Measurements from ENCODE around the gene FHOD3.
"Not testable (repeated sequence)": the region's sequence is repeated elsewhere in the genome, so short reads cannot be mapped to it uniquely, and the experiment has no call there.

FHOD3 gene

GRCh38 chr18:36348971-36349417 is 51.5 kb downstream of the FHOD3 start:
- Mint-ChIP-seq H3K27ac (no peak overlapping the region), H3K4me3 (no peak overlapping the region), H3K27me3 (peaks cover 51% of the 10 kb centered on the region), H3K9me3 (no peaks in the 10 kb centered on the region), H3K4me1 (no peaks in the 10 kb centered on the region)
- no peak for DNase-seq
- no peak for ATAC-seq

DNA sequence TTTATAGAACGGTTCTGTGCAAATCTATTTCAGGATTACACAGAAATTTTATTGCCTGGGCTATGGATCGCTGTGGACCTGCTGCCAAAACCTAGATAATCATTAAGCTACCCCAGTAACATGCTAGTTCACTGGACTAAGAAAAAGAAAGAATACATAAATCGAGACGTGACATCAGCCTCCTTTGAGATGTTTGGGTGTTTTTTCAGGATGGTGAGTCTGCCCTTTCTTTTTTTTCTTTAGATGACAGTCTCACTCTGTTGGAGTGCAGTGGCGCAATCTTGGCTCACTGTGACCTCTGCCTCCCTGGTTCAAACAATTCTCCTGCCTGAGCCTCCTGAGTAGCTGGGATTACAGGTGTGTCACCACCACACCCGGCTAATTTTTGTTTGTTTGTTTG is 52.0 kb downstream of the FHOD3 start:
- no peak for ATAC-seq
- H3K27me3 Mint-ChIP-seq, result peaks cover 51% of the 10 kb centered on the region
- H3K4me1 Mint-ChIP-seq, result no peaks in the 10 kb centered on the region
- no peak for DNase-seq
- H3K27ac Mint-ChIP-seq, result no peak overlapping the region
- no peak overlapping the region for H3K4me3 Mint-ChIP-seq
- no peaks in the 10 kb centered on the region for H3K9me3 Mint-ChIP-seq

DNA sequence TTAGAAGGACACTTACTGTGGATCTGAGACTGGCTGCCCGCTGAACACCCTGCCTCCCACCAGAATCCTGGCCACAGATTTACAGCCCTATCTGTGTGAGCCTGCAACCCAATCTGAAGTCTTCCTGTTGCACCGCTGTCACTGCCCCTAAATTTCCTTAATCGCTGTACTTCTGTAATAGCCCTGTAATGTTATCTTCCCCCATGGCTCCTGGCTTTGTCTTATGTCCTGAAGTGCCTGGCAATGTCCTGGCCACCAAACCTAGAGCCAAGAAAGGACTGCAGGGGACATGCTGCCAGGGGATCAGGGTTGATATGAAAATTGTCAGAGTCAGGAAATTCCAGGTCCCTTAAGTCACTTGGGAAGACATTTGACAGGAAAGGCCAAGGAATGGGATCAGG is 52.7 kb downstream of the FHOD3 start:
- H3K27ac Mint-ChIP-seq, result no peak overlapping the region
- no peaks in the 10 kb centered on the region for H3K9me3 Mint-ChIP-seq

DNA sequence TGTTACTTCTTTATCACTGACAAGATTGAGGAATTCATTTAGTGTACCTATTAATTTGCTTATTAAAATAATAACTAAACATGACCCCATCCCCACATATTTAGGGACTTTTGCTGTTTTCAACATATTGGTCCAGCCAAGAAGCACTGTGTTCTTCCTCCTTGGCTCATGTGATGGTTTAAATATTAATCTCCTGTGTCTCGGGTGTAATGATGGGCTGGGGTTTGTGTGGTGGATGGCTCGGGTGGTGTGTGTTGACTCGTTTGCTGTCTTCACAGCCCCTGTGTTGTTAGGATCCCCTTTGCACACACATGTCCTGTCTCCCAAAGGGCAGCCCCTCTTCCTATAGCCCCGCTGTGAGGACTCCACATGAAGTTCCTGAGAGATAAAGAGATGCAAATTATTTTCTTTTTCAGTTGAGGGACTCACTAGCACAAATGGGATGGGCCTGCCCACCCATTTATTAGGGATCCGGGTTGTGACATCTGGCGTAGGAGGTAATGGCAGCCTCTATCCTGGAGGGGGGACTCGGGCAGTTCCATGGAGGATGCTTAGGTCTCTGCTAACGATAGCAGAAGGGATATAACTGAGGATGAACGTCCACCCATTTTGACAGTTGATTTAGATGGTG is 53.4 kb downstream of the FHOD3 start:
- DNase-seq (no peak), ATAC-seq (no peak)
- Mint-ChIP-seq H3K27ac (no peak overlapping the region), H3K27me3 (peaks cover 51% of the 10 kb centered on the region), H3K4me1 (no peaks in the 10 kb centered on the region), H3K9me3 (no peaks in the 10 kb centered on the region), H3K4me3 (no peak overlapping the region)

More for the DNA sequence above, 52.7 kb downstream of the FHOD3 start:
- Mint-ChIP-seq H3K27me3 (peaks cover 51% of the 10 kb centered on the region), H3K4me1 (no peaks in the 10 kb centered on the region), H3K4me3 (no peak overlapping the region)
- DNase-seq (no peak), ATAC-seq (no peak)

- DNase-seq (no peak), ATAC-seq (no peak)
- Mint-ChIP-seq H3K27ac (no peak overlapping the region), H3K4me3 (no peak overlapping the region), H3K4me1 (no peaks in the 10 kb centered on the region), H3K9me3 (no peaks in the 10 kb centered on the region), H3K27me3 (peaks cover 48% of the 10 kb centered on the region)
These were observed 54.9 kb downstream of the FHOD3 start for GRCh38 chr18:36352384-36352783.

DNA sequence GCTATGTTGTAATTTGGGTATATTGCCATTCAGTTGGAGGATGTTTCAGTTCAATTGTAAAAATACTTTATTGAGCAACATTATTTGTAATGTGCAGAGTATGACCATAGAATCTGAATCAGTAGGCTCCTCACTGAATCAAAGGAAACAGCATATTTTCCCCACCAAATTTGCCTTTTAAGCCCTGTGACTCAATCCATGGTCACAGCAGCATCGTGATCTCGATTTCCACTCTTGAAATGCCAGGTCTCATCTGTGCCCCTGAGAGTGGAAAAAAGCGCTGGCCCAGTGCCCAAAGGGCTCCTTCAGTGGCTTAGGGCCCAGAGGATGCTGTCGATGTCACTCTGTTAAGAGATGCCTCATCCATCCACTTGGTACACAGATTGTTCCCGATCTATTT is 57.5 kb downstream of the FHOD3 start:
- H3K4me3 Mint-ChIP-seq, result no peak overlapping the region
- H3K9me3 Mint-ChIP-seq, result no peaks in the 10 kb centered on the region
- ATAC-seq, result no peak
- H3K27ac Mint-ChIP-seq, result no peak overlapping the region
- no peaks in the 10 kb centered on the region for H3K4me1 Mint-ChIP-seq
- DNase-seq, result no peak
- H3K27me3 Mint-ChIP-seq, result peaks cover 40% of the 10 kb centered on the region

GRCh38 chr18:36355511-36355910 is 58.0 kb downstream of the FHOD3 start:
- H3K27ac Mint-ChIP-seq, result no peak overlapping the region
- H3K9me3 Mint-ChIP-seq, result no peaks in the 10 kb centered on the region
- peaks cover 40% of the 10 kb centered on the region for H3K27me3 Mint-ChIP-seq
- DNase-seq (no peak), ATAC-seq (no peak)
- no peak overlapping the region for H3K4me3 Mint-ChIP-seq
- H3K4me1 Mint-ChIP-seq, result no peaks in the 10 kb centered on the region

GRCh38 chr18:36356741-36357140 is 59.2 kb downstream of the FHOD3 start:
- H3K27ac Mint-ChIP-seq, H3K4me1 Mint-ChIP-seq, H3K9me3 Mint-ChIP-seq, ATAC-seq, DNase-seq, H3K4me3 Mint-ChIP-seq: not testable (repeated sequence)
- H3K27me3 Mint-ChIP-seq, result peaks cover 34% of the 10 kb centered on the region

- ATAC-seq (no peak), DNase-seq (no peak)
- no peak overlapping the region for H3K4me3 Mint-ChIP-seq
- no peaks in the 10 kb centered on the region for H3K9me3 Mint-ChIP-seq
- peaks cover 25% of the 10 kb centered on the region for H3K27me3 Mint-ChIP-seq
- no peak overlapping the region for H3K27ac Mint-ChIP-seq
- H3K4me1 Mint-ChIP-seq, result no peaks in the 10 kb centered on the region
These were observed 60.6 kb downstream of the FHOD3 start for GRCh38 chr18:36358141-36358540.

- Mint-ChIP-seq H3K27me3 (peaks cover 37% of the 10 kb centered on the region), H3K4me1 (no peaks in the 10 kb centered on the region), H3K4me3 (no peak overlapping the region), H3K27ac (no peak overlapping the region), H3K9me3 (no peaks in the 10 kb centered on the region)
- DNase-seq (no peak), ATAC-seq (no peak)
These were observed 62.9 kb downstream of the FHOD3 start for GRCh38 chr18:36360256-36360909.

DNA sequence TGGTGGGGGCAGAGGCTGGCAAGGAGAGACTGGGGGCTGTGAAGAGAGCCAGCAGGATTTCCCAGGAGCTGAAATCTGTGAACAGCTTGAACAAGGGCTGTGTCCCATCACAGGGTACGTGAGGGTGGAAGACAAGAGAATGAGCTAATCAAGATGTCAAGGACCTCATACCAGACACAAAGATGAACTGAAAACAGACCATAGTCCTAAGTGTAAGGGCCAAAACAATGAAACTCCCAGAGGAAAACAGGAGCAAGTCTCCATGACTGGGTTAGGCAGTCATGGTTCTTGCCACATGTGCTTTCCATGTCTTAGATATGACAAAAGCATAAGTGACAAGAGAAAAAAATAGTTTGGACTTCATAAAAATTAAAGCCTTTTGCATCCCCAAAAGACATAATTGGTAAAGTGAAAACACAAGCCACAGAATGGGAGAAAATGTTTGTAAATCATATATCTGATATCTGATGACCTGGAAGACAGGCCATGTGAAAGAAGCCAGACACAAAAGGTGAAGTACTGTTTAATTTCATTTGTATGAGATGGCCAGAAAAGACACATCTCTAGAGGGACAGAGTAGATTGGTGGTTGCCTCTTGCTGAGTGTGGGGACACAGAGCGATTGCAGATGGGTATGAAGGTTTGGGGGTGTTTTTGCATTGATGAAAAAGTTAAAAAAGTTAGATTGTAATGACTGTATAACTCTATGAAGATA is 67.6 kb downstream of the FHOD3 start:
- H3K27me3 Mint-ChIP-seq, result peaks cover 23% of the 10 kb centered on the region
- no peaks in the 10 kb centered on the region for H3K9me3 Mint-ChIP-seq
- H3K4me1 Mint-ChIP-seq, result no peaks in the 10 kb centered on the region
- DNase-seq, result no peak
- no peak overlapping the region for H3K27ac Mint-ChIP-seq
- no peak overlapping the region for H3K4me3 Mint-ChIP-seq
- ATAC-seq, result no peak

DNA sequence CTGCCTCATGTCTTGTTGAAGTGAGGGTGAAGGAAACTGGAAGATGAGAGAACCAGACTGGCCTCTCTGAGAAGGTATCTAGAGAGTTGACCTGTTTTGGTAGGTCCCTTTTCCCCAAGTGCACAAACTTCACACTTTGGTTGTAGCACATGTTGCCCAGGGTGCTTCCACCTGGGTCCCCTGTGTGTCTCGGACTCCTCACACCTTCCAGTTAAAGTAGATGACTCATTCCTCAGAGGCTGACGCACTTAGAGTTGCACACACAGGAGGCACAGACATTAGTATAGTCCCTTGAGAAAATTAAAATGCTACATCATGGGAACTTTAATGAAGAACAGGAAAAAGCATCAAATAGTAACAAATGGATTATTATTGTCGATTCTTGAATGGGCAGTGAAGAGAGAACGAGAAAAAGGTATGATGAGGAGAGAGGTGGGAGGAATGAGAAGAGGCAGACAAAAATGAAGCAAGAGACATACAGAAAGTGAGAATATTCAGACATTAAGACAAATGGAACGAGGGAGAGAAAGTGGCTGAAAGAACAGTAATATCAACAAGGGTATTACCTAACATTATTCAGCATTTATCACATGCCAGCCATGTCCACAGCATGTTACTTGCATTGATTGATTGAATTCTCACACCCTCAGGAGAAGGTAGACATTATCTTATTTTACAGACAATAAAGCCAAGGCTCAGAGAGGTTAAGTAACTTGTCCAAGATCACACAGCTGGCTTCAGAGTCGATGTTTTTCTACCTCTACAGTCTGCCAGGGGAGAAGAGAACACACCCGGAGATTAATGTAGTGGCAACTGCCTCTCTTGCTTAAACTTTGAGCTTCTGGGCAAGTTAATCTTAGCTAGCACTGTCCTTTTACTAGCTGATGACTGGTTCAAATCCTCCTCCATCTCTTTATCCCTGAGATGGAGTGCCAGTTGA is 68.6 kb downstream of the FHOD3 start:
- Mint-ChIP-seq H3K27me3 (peaks cover 19% of the 10 kb centered on the region), H3K4me3 (no peak overlapping the region), H3K9me3 (peaks cover 0 to 4% of the 10 kb centered on the region in 2 donors), H3K4me1 (no peaks in the 10 kb centered on the region), H3K27ac (no peak overlapping the region)
- ATAC-seq (no peak), DNase-seq (no peak)

GRCh38 chr18:36366994-36367839 is 69.7 kb downstream of the FHOD3 start:
- DNase-seq (no peak), ATAC-seq (no peak)
- Mint-ChIP-seq H3K4me1 (no peaks in the 10 kb centered on the region), H3K27ac (no peak overlapping the region), H3K9me3 (peaks cover 0 to 13% of the 10 kb centered on the region in 2 donors), H3K4me3 (no peak overlapping the region), H3K27me3 (peaks cover 29% of the 10 kb centered on the region)

- no peak overlapping the region for H3K27ac Mint-ChIP-seq
- H3K9me3 Mint-ChIP-seq, result peaks cover 0 to 13% of the 10 kb centered on the region in 2 donors
- H3K4me1 Mint-ChIP-seq, result no peaks in the 10 kb centered on the region
- DNase-seq (no peak), ATAC-seq (no peak)
- H3K27me3 Mint-ChIP-seq, result peaks cover 46% of the 10 kb centered on the region
- H3K4me3 Mint-ChIP-seq, result no peak overlapping the region
These were observed 71.4 kb downstream of the FHOD3 start for GRCh38 chr18:36368889-36369288.

- H3K4me1 Mint-ChIP-seq, result no peaks in the 10 kb centered on the region
- no peak overlapping the region for H3K4me3 Mint-ChIP-seq
- ATAC-seq, result no peak
- DNase-seq, result no peak
- peaks cover 55% of the 10 kb centered on the region for H3K27me3 Mint-ChIP-seq
- H3K27ac Mint-ChIP-seq, result no peak overlapping the region
- H3K9me3 Mint-ChIP-seq, result peaks cover 0 to 13% of the 10 kb centered on the region in 2 donors
These were observed 75.4 kb downstream of the FHOD3 start for GRCh38 chr18:36372903-36373311.

Data from stimulated activated naive CD8-positive, alpha-beta T cell treated with anti-CD3 and anti-CD28 coated beads, Interleukin-15, amount 100 ng/mL, for 72 hours (primary cell).